Brain microvascular endothelial cell (primary cell): Measurements from ENCODE around the gene RNF213.

Experiments
- DNase-seq: peaks from one replicate; pipeline ENCODE4 v3.0.0-alpha.2; 2020
- H3K27ac ChIP-seq: fragments of 250-450 bp; sonication (Bioruptor Pico); 2 replicates; pipeline ENCODE4 v1.5.1; 2020; ENCODE audit warnings: mild to moderate bottlenecking, moderate library complexity
- H3K27me3 ChIP-seq: fragments of 250-450 bp; sonication (Bioruptor Pico); replicated peaks from 2 replicates; pipeline ENCODE4 v1.5.1; 2020; ENCODE audit warnings: mild to moderate bottlenecking
- H3K36me3 ChIP-seq: fragments of 250-450 bp; sonication (Bioruptor Pico); replicated peaks from 2 replicates; pipeline ENCODE4 v1.5.1; 2020; ENCODE audit warnings: mild to moderate bottlenecking
- H3K4me3 ChIP-seq: 2 replicates; pipeline ENCODE4 v1.5.1; 2011; ENCODE audit warnings: low read depth, mild to moderate bottlenecking, control low read depth, low read length, moderate library complexity
- CTCF ChIP-seq: IDR thresholded peaks from 2 replicates; pipeline ENCODE4 v1.5.1; 2011; ENCODE audit warnings: low read depth, mild to moderate bottlenecking, moderate library complexity, low read length, control low read depth, inconsistent platforms; ENCODE audit errors: missing control alignments
- in situ Hi-C: cut with HindIII; loops from 2 replicates; pipeline ENCODE4 v1.10.0; 2017; ENCODE audit warnings: low sequenced_read_pairs, low pct_ligation_motif_present

RNF213 gene

DNA sequence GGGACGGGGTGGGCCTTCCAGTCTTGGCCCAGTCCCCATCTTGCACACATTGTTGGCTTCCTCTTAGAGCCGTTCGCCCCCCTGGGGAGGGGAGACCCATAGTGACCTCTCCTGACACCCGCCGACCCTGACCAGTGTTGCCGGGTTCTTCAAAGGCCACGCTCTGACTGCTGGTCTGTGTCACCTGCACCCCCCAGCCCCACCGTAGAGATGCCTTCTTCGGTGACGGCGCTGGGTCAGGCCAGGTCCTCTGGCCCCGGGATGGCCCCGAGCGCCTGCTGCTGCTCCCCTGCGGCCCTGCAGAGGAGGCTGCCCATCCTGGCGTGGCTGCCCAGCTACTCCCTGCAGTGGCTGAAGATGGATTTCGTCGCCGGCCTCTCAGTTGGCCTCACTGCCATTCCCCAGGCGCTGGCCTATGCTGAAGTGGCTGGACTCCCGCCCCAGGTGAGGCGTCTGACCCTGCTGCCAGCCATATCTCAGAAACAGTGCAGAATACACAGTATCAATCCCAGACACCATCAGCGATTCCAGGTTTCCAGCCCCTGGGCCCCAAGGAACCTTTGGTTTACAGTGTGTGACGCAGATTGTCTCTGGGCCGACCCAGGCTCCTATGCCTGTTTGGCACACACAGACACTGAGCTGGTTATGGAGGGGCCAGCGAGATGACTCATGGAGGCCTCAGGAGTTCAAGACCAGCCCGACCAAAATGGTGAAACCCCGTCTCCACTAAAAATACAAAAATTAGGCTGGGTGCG lies 39.1 kb upstream of the RNF213 start:
- Histone ChIP-seq H3K4me3 (no peak overlapping the region), H3K27me3 (no peaks in the 10 kb centered on the region), H3K36me3 (no peaks in the 10 kb centered on the region), H3K27ac (no peak overlapping the region)
- no peak for TF ChIP-seq CTCF
- in situ Hi-C loops, result no loop called here
- DNase-seq, result no peak

DNA sequence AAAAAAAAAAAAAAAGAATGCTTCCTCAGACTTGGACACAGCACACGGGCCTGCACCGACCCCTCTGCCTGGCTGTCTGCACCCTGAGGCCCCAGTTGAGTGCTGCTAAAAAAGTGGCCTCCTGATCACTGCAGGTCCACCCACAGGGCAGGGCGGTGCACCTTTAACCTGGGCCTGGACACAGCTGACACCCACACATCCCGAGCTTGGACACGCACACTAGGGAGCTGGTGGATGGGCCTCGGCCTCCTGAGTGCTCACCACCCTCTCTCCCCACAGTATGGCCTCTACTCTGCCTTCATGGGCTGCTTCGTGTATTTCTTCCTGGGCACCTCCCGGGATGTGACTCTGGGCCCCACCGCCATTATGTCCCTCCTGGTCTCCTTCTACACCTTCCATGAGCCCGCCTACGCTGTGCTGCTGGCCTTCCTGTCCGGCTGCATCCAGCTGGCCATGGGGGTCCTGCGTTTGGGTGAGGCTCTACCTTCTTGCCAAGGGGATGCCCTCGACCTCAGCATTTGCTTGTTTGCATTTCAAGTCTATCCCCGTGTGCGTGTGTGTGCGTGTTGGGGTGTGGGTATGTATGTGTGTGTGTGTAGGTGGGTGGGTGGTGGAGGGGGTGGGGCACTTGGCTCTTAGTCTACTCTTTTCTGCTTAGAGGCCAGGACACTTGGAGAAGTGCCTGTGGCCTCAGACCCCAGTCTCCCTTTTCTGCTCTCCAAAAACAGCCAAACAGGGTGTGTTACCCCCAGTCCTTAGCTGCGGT lies 38.1 kb upstream of the RNF213 start:
- Histone ChIP-seq H3K4me3 (no peak overlapping the region), H3K27me3 (no peaks in the 10 kb centered on the region), H3K27ac (no peak overlapping the region), H3K36me3 (no peaks in the 10 kb centered on the region)
- no peak for TF ChIP-seq CTCF
- DNase-seq, result no peak
- in situ Hi-C loops, result no loop called here

- in situ Hi-C loops, result no loop called here
- no peak overlapping the region for H3K27ac ChIP-seq
- no peak overlapping the region for H3K4me3 ChIP-seq
- H3K27me3 ChIP-seq, result no peaks in the 10 kb centered on the region
- no peak for TF ChIP-seq CTCF
- no peaks in the 10 kb centered on the region for H3K36me3 ChIP-seq
- DNase-seq, result no peak
These were observed 37.4 kb upstream of the RNF213 start for GRCh38 chr17:80223142-80223815.

DNA sequence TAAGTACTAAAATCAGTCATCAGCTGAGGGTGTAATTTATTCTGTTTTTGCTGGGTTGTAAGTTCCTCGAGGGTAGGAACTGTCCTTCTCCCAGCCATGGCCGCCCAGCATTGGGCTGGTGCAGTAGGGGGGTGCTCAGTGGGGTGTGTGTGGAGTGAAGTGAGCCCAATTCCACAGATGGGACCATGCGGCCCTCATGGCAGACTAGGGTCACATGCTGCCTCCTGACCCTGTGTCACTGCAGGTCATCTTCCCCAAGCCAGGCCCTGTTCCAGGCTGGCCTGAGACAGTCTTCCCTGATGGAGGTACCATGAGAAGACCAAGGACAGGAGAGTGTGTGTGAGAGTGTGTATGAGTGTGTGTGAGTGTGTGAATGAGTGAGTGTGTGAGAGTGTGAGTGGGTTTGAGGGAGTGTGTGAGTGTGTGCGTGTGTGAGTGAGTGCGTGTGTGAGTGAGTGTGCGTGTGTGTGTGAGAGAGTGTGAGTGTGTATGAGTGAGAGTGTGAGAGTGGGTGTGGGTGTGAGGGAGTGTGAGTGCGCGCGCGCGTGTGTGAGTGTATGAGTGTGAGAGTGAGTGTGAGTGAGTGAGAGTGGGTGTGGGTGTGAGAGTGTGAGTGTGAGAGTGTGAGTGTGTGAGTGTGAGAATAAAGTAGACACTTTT lies 36.7 kb upstream of the RNF213 start:
- no peak for TF ChIP-seq CTCF
- H3K27ac ChIP-seq, result no peak overlapping the region
- H3K36me3 ChIP-seq, result no peaks in the 10 kb centered on the region
- no peak for DNase-seq
- no peak overlapping the region for H3K4me3 ChIP-seq
- H3K27me3 ChIP-seq, result no peaks in the 10 kb centered on the region
- in situ Hi-C loops, result no loop called here

DNA sequence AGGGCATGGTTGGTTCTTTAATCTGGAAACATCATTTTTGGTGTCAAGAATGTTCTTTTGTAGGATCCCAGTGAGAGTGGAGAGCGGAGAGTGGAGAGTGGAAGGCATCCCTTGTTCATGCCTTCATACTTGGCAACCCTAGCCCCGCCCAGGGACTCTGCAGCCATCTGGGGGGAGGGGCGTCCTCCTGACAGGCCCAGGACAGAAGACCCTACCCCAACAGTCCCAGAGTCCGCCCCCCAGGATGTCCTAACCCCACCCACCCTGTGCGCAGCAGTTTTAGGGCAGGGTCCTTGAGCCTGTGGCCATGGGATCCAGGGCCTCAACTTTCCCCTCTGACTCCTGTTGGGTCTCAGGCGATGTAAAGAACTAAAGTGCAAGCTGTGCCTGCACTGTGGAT lies 36.0 kb upstream of the RNF213 start:
- no peaks in the 10 kb centered on the region for H3K27me3 ChIP-seq
- no peaks in the 10 kb centered on the region for H3K36me3 ChIP-seq
- in situ Hi-C loops, result no loop called here
- no peak for TF ChIP-seq CTCF
- DNase-seq, result no peak
- H3K27ac ChIP-seq, result no peak overlapping the region
- H3K4me3 ChIP-seq, result no peak overlapping the region
